ENCODE measurements around the gene GJA3. TPM values are rescaled to one million over a fixed set of nuclear protein-coding genes. Genes with fewer than 3 reads are reported as not detected.

GJA3 gene
- total RNA-seq, 1 experiment from 2014 or later: 0.15 TPM

DNA sequence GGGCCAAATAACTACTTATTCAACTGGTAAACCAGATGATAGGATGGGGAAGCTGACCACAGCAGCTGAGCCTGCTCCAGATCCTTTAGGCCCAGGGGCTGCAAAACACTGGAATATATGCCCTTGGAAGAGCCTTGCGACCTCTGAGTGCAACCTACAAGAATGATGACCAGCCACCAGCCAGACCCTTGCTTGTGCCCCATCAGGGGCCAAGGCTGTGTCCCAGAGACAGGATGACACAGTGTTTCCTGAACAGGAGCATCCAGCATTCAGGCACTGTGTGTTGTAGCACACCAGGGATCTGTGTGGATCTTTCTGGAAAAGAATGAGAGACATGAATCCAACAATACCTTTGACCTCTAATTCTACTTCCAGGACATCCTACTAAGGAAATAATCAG, 14.5 kb downstream of the GJA3 start:
- DNase-seq: no peak
- POLR2A ChIA-PET (ENCODE audit: unreplicated experiment): no interaction called here
- Histone ChIP-seq H3K4me2 (no peak overlapping the region), H3K79me2 (ENCODE audit: low read depth) (no peaks in the 10 kb centered on the region), H3K36me3 (ENCODE audit: low read depth) (no peaks in the 10 kb centered on the region), H2AFZ (no peak overlapping the region), H3K27me3 (ENCODE audit: insufficient read depth, low read depth) (no peaks in the 10 kb centered on the region), H3K9me3 (ENCODE audit: insufficient read depth, low read depth) (no peaks in the 10 kb centered on the region), H4K20me1 (ENCODE audit: insufficient read depth) (no peaks in the 10 kb centered on the region), H3K9me2 (ENCODE audit: insufficient read depth) (no peaks in the 10 kb centered on the region), H3K4me1 (replicated peaks; ENCODE audit: insufficient read depth) (no peaks in the 10 kb centered on the region), H3K4me3 (no peak overlapping the region), H3K27ac (no peak overlapping the region), H3F3A (ENCODE audit: insufficient read depth, low read depth) (no peaks in the 10 kb centered on the region)
- CTCF ChIA-PET: no interaction called here
- TF ChIP-seq, protein P1, sequence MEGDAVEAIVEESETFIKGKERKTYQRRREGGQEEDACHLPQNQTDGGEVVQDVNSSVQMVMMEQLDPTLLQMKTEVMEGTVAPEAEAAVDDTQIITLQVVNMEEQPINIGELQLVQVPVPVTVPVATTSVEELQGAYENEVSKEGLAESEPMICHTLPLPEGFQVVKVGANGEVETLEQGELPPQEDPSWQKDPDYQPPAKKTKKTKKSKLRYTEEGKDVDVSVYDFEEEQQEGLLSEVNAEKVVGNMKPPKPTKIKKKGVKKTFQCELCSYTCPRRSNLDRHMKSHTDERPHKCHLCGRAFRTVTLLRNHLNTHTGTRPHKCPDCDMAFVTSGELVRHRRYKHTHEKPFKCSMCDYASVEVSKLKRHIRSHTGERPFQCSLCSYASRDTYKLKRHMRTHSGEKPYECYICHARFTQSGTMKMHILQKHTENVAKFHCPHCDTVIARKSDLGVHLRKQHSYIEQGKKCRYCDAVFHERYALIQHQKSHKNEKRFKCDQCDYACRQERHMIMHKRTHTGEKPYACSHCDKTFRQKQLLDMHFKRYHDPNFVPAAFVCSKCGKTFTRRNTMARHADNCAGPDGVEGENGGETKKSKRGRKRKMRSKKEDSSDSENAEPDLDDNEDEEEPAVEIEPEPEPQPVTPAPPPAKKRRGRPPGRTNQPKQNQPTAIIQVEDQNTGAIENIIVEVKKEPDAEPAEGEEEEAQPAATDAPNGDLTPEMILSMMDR (conservative IDR thresholded peaks at IDR 0.05): no peak
- TF ChIP-seq EZH2 (IDR thresholded peaks at IDR 0.05; ENCODE audit: low read depth): no peak
- BruUV-seq (replicated peaks): no TSS peak
- intact Hi-C loops (cut with micrococcal nuclease; ENCODE audit: unreplicated experiment): no loop called here

DNA sequence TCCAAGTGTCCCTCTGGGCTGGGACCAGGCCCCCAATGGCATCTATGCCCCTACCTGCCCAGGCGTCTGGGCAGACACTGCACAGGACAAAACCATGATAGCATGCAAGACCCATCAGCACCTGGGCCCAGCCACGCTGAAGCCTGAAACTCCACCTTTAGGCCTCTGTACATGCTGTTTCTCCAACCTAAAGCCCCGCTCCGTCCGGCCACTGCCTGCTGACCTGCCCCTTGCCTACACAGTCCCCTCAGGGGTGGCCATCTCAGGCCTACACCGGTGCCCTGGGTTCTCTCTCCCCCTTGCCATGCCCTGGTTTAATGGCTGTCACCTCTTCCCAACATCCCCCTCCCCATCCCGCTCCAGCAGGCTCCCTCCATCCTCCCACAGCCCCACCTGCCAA, 15.3 kb downstream of the GJA3 start:
- no peaks in the 10 kb centered on the region for H3K4me1 ChIP-seq (replicated peaks; ENCODE audit: insufficient read depth)
- no peak for TF ChIP-seq EZH2 (IDR thresholded peaks at IDR 0.05; ENCODE audit: low read depth)
- TF ChIP-seq, protein P1 (conservative IDR thresholded peaks at IDR 0.05): no peak
- ChIA-PET CTCF (no interaction called here), POLR2A (ENCODE audit: unreplicated experiment) (no interaction called here)
- no peak for DNase-seq
- H3K36me3 ChIP-seq (ENCODE audit: low read depth): no peaks in the 10 kb centered on the region
- no peak overlapping the region for H3K27ac ChIP-seq
- intact Hi-C loops (cut with micrococcal nuclease; ENCODE audit: unreplicated experiment): no loop called here
- no peaks in the 10 kb centered on the region for H3F3A ChIP-seq (ENCODE audit: insufficient read depth, low read depth)
- H3K27me3 ChIP-seq (ENCODE audit: insufficient read depth, low read depth): no peaks in the 10 kb centered on the region
- no TSS peak for BruUV-seq (replicated peaks)
- no peaks in the 10 kb centered on the region for H3K9me3 ChIP-seq (ENCODE audit: insufficient read depth, low read depth)
- no peak overlapping the region for H3K4me3 ChIP-seq
- no peak overlapping the region for H3K4me2 ChIP-seq
- no peak overlapping the region for H2AFZ ChIP-seq
- no peaks in the 10 kb centered on the region for H3K79me2 ChIP-seq (ENCODE audit: low read depth)
- no peaks in the 10 kb centered on the region for H4K20me1 ChIP-seq (ENCODE audit: insufficient read depth)
- no peaks in the 10 kb centered on the region for H3K9me2 ChIP-seq (ENCODE audit: insufficient read depth)

DNA sequence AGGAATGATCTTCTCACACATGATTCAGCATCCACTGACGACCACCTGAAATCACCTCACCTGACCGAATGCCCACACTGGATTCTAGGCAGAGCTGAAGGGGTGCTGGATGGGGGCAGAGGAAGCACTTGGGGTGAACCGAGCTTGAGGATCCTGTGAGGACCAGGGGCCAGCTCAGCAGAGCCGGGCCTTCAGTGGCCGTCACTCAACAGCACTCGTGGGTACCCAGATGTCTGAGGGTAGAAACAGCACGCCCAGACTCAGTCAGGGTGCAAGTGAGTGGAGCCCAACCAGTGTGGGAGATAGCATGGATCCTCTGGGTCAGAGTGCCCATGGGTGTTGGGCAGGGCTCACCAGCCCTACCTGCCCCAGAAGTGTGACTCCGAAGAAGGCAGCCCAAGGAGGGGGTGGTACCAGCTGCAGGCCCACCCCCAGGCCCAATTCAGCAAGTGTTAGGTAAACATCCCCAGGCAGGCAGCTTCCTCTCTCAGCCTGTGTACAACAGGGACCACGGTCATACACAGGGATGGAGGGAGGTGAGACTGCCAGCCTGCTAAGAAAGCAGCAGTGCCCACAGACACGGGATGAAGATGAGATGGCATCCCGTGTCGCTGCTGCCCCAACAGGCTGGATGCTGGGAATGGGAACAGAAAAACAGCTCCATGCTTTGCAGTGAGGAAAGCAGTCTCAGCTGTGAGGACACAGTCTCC, 16.6 kb downstream of the GJA3 start:
- Histone ChIP-seq H3F3A (ENCODE audit: insufficient read depth, low read depth) (no peaks in the 10 kb centered on the region), H3K79me2 (ENCODE audit: low read depth) (no peaks in the 10 kb centered on the region), H4K20me1 (ENCODE audit: insufficient read depth) (no peaks in the 10 kb centered on the region), H3K4me1 (replicated peaks; ENCODE audit: insufficient read depth) (no peaks in the 10 kb centered on the region), H3K9me3 (ENCODE audit: insufficient read depth, low read depth) (no peaks in the 10 kb centered on the region), H3K4me2 (no peak overlapping the region), H3K27me3 (ENCODE audit: insufficient read depth, low read depth) (no peaks in the 10 kb centered on the region), H3K9me2 (ENCODE audit: insufficient read depth) (no peaks in the 10 kb centered on the region), H3K36me3 (ENCODE audit: low read depth) (no peaks in the 10 kb centered on the region), H2AFZ (no peak overlapping the region), H3K4me3 (no peak overlapping the region), H3K27ac (no peak overlapping the region)
- intact Hi-C loops (cut with micrococcal nuclease; ENCODE audit: unreplicated experiment): no loop called here
- CTCF ChIA-PET: no interaction called here
- no peak for TF ChIP-seq EZH2 (IDR thresholded peaks at IDR 0.05; ENCODE audit: low read depth)
- TF ChIP-seq, protein P1 (conservative IDR thresholded peaks at IDR 0.05): no peak
- no peak for DNase-seq
- POLR2A ChIA-PET (ENCODE audit: unreplicated experiment): interaction anchor here (0.6 kb wide), 1 partner anchor 7 kb away, joined by 5 read pairs; no protein-coding TSS in a partner anchor
- no TSS peak for BruUV-seq (replicated peaks)

All from PC-9 (cell line).